Neural cell (in vitro differentiated cells): ENCODE results near the gene FBXO24.

Source experiments
- EP300 ChIP-seq: fragments of 450-650 bp; conservative IDR thresholded peaks from 2 replicates; pipeline ENCODE4 v1.6.1; 2014; ENCODE audit warnings: antibody characterized with exemption, mild to moderate bottlenecking, moderate library complexity; ENCODE audit not compliant: poor library complexity, severe bottlenecking
- EZH2 ChIP-seq: fragments of 200-600, 300-800 bp; shearing (Covaris generic), sonication (generic); IDR thresholded peaks from 2 replicates; pipeline ENCODE4 v1.6.1; 2014; ENCODE audit warnings: antibody characterized with exemption, low read length, borderline replicate concordance, mild to moderate bottlenecking; ENCODE audit not compliant: insufficient read depth, poor library complexity, severe bottlenecking
- MXI1 ChIP-seq: fragments of 450-650 bp; conservative IDR thresholded peaks from 2 replicates; pipeline ENCODE4 v1.6.1; 2014; ENCODE audit warnings: antibody characterized with exemption, mild to moderate bottlenecking; ENCODE audit not compliant: poor library complexity, severe bottlenecking
- POLR2AphosphoS5 ChIP-seq: IDR thresholded peaks from 2 replicates; pipeline ENCODE4 v1.6.1; 2012
- RAD21 ChIP-seq: fragments of 450-650 bp; conservative IDR thresholded peaks from 2 replicates; pipeline ENCODE4 v1.6.1; 2014; ENCODE audit warnings: antibody characterized with exemption, mild to moderate bottlenecking, moderate library complexity
- REST ChIP-seq: IDR thresholded peaks from 2 replicates; pipeline ENCODE4 v1.6.1; 2012; ENCODE audit warnings: borderline replicate concordance
- SMC3 ChIP-seq: fragments of 450-650 bp; conservative IDR thresholded peaks from 2 replicates; pipeline ENCODE4 v1.6.1; 2014; ENCODE audit warnings: antibody characterized with exemption, mild to moderate bottlenecking, moderate library complexity; ENCODE audit not compliant: poor library complexity
- TAF1 ChIP-seq: IDR thresholded peaks from 2 replicates; pipeline ENCODE4 v1.6.1; 2012; ENCODE audit warnings: low read depth
- TF ChIP-seq, protein P1 (sequence below): fragments of 450-650 bp; IDR thresholded peaks from 2 replicates; pipeline ENCODE4 v1.5.1; 2014; ENCODE audit warnings: antibody characterized with exemption, mild to moderate bottlenecking, moderate library complexity; ENCODE audit not compliant: poor library complexity, severe bottlenecking

- no peak for TF ChIP-seq EP300
- TF ChIP-seq, protein P1, sequence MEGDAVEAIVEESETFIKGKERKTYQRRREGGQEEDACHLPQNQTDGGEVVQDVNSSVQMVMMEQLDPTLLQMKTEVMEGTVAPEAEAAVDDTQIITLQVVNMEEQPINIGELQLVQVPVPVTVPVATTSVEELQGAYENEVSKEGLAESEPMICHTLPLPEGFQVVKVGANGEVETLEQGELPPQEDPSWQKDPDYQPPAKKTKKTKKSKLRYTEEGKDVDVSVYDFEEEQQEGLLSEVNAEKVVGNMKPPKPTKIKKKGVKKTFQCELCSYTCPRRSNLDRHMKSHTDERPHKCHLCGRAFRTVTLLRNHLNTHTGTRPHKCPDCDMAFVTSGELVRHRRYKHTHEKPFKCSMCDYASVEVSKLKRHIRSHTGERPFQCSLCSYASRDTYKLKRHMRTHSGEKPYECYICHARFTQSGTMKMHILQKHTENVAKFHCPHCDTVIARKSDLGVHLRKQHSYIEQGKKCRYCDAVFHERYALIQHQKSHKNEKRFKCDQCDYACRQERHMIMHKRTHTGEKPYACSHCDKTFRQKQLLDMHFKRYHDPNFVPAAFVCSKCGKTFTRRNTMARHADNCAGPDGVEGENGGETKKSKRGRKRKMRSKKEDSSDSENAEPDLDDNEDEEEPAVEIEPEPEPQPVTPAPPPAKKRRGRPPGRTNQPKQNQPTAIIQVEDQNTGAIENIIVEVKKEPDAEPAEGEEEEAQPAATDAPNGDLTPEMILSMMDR: no peak
- TF ChIP-seq REST: no peak
- TF ChIP-seq EZH2: no peak
- no peak for TF ChIP-seq TAF1
- TF ChIP-seq POLR2AphosphoS5: no peak
- no peak for TF ChIP-seq RAD21
- TF ChIP-seq SMC3: no peak
- TF ChIP-seq MXI1: no peak
These were observed 14.0 kb downstream of the FBXO24 start for GRCh38 chr7:100599911-100600729.
